ENCODE measurements around the gene GPR35. TPM values are rescaled to one million over a fixed set of nuclear protein-coding genes. Genes with fewer than 3 reads are reported as not detected.

GPR35 gene
- total RNA-seq, 1 experiment from 2014 or later: 2.4 TPM

GRCh38 chr2:240646900-240647502, 21.7 kb downstream of the GPR35 start:
- H3K9ac ChIP-seq (ENCODE audit: low read length): no peak overlapping the region
- no peaks in the 10 kb centered on the region for H3K9me2 ChIP-seq (replicated peaks; ENCODE audit: low read length)
- no peak overlapping the region for H3K27ac ChIP-seq (ENCODE audit: low read length)
- no peak overlapping the region for H3K4me2 ChIP-seq (ENCODE audit: low read length)
- H3K4me3 ChIP-seq (ENCODE audit: low read length): no peak overlapping the region
- no peaks in the 10 kb centered on the region for H3K36me3 ChIP-seq (ENCODE audit: low read depth, low read length)
- CTCF ChIA-PET: no interaction called here
- no peaks in the 10 kb centered on the region for H3K9me3 ChIP-seq (ENCODE audit: low read length)
- no peak overlapping the region for H2AFZ ChIP-seq (ENCODE audit: low read length)
- no peaks in the 10 kb centered on the region for H3K4me1 ChIP-seq (ENCODE audit: insufficient read depth, low read length)
- no peak for TF ChIP-seq EZH2phosphoT487 (IDR thresholded peaks at IDR 0.05; ENCODE audit: borderline replicate concordance, low read length)
- TF ChIP-seq CTCF (conservative IDR thresholded peaks at IDR 0.05; ENCODE audit: low read depth, low read length): no peak
- no peak for TF ChIP-seq EZH2 (IDR thresholded peaks at IDR 0.05; ENCODE audit: low read length, unreplicated experiment)
- no peak for ATAC-seq
- H3K27me3 ChIP-seq (ENCODE audit: low read length): peaks cover 50% of the 10 kb centered on the region
- intact Hi-C loops (cut with micrococcal nuclease): no loop called here
- BruUV-seq (replicated peaks): no TSS peak
- POLR2A ChIA-PET (ENCODE audit: unreplicated experiment): no interaction called here
- H3F3A ChIP-seq (ENCODE audit: low read length, unreplicated experiment): no peaks in the 10 kb centered on the region
- H4K20me1 ChIP-seq (ENCODE audit: low read length): no peaks in the 10 kb centered on the region
- no peaks in the 10 kb centered on the region for H3K79me2 ChIP-seq (ENCODE audit: low read length)
- DNase-seq: no peak

DNA sequence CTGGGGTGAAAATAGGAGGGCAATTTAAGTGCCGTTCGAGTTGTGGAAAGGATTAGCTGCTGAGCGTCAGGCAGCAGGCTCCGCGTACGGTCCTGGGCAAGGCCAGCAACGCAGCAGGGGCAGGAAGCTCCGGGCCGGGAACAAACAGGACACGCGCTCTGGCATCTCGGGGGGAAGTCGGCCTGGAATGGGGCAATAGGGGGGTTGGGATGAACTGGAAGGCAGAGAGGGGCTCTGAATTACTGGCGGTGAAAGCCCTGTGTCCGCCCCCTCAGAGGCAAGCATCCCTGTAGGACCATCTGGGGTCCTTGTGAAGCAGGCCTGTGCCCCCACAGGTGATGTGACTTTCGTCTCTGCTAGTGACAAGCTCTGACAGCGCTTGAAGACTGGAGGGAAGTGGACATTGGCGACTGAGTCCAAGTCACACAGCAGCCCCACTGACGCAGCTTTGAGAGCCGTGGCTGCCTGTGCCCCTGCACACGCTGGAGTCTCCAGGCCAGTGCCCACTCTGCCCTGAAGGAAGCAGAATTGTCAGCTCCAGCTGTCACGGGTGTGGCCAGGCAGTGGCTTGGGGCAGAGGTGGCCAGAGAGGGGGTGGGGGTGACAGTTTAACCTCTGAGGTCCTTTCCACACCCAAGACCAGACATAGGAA, 22.3 kb downstream of the GPR35 start:
- DNase-seq (no peak), ATAC-seq (no peak)
- Histone ChIP-seq H3K79me2 (ENCODE audit: low read length) (no peaks in the 10 kb centered on the region), H2AFZ (ENCODE audit: low read length) (no peak overlapping the region), H3K4me3 (ENCODE audit: low read length) (no peak overlapping the region), H3K27me3 (ENCODE audit: low read length) (peaks cover 56% of the 10 kb centered on the region), H3K9ac (ENCODE audit: low read length) (no peak overlapping the region), H3K27ac (ENCODE audit: low read length) (no peak overlapping the region), H3F3A (ENCODE audit: low read length, unreplicated experiment) (no peaks in the 10 kb centered on the region), H3K9me2 (replicated peaks; ENCODE audit: low read length) (no peaks in the 10 kb centered on the region), H3K9me3 (ENCODE audit: low read length) (no peaks in the 10 kb centered on the region), H3K4me1 (ENCODE audit: insufficient read depth, low read length) (no peaks in the 10 kb centered on the region), H3K4me2 (ENCODE audit: low read length) (no peak overlapping the region), H3K36me3 (ENCODE audit: low read depth, low read length) (no peaks in the 10 kb centered on the region), H4K20me1 (ENCODE audit: low read length) (no peaks in the 10 kb centered on the region)
- no TSS peak for BruUV-seq (replicated peaks)
- CTCF ChIA-PET: no interaction called here
- intact Hi-C loops (cut with micrococcal nuclease): no loop called here
- POLR2A ChIA-PET (ENCODE audit: unreplicated experiment): no interaction called here
- TF ChIP-seq CTCF (conservative IDR thresholded peaks at IDR 0.05; ENCODE audit: low read depth, low read length) (no peak), EZH2phosphoT487 (IDR thresholded peaks at IDR 0.05; ENCODE audit: borderline replicate concordance, low read length) (no peak), EZH2 (IDR thresholded peaks at IDR 0.05; ENCODE audit: low read length, unreplicated experiment) (no peak)

GRCh38 chr2:240648155-240648649, 22.9 kb downstream of the GPR35 start:
- BruUV-seq (replicated peaks): no TSS peak
- Histone ChIP-seq H3K9me2 (replicated peaks; ENCODE audit: low read length) (no peaks in the 10 kb centered on the region), H3F3A (ENCODE audit: low read length, unreplicated experiment) (no peaks in the 10 kb centered on the region), H4K20me1 (ENCODE audit: low read length) (no peaks in the 10 kb centered on the region), H3K36me3 (ENCODE audit: low read depth, low read length) (no peaks in the 10 kb centered on the region), H3K4me1 (ENCODE audit: insufficient read depth, low read length) (no peaks in the 10 kb centered on the region), H3K4me2 (ENCODE audit: low read length) (no peak overlapping the region), H3K9me3 (ENCODE audit: low read length) (no peaks in the 10 kb centered on the region), H3K27ac (ENCODE audit: low read length) (no peak overlapping the region), H3K79me2 (ENCODE audit: low read length) (no peaks in the 10 kb centered on the region), H3K4me3 (ENCODE audit: low read length) (no peak overlapping the region), H3K9ac (ENCODE audit: low read length) (no peak overlapping the region), H2AFZ (ENCODE audit: low read length) (no peak overlapping the region), H3K27me3 (ENCODE audit: low read length) (peaks cover 57% of the 10 kb centered on the region)
- DNase-seq (no peak), ATAC-seq (no peak)
- intact Hi-C loops (cut with micrococcal nuclease): no loop called here
- POLR2A ChIA-PET (ENCODE audit: unreplicated experiment): no interaction called here
- CTCF ChIA-PET: no interaction called here
- TF ChIP-seq CTCF (conservative IDR thresholded peaks at IDR 0.05; ENCODE audit: low read depth, low read length) (no peak), EZH2 (IDR thresholded peaks at IDR 0.05; ENCODE audit: low read length, unreplicated experiment) (no peak), EZH2phosphoT487 (IDR thresholded peaks at IDR 0.05; ENCODE audit: borderline replicate concordance, low read length) (no peak)

Measured in PC-3 (cell line).